Body of pancreas (tissue), 4 donors: ENCODE measurements around the gene MEGF9.

Experiments used
- CTCF ChIP-seq, 7 experiments: fragments of 450-650 bp in 4 of 7; fragments of 200-600 bp in 3 of 7; sonication (generic) in 3 of 7; IDR thresholded peaks; one replicate each; pipeline ENCODE4 v1.5.1; 2016 to 2019; ENCODE audit warnings: antibody characterized with exemption in 7 of 7
- POLR2A ChIP-seq, 3 donors: fragments of 450-650 bp; IDR thresholded peaks; one replicate each; pipeline ENCODE4 v1.6.1; 2016; ENCODE audit warnings: antibody characterized with exemption in 3 of 3, mild to moderate bottlenecking in 2 of 3

DNA sequence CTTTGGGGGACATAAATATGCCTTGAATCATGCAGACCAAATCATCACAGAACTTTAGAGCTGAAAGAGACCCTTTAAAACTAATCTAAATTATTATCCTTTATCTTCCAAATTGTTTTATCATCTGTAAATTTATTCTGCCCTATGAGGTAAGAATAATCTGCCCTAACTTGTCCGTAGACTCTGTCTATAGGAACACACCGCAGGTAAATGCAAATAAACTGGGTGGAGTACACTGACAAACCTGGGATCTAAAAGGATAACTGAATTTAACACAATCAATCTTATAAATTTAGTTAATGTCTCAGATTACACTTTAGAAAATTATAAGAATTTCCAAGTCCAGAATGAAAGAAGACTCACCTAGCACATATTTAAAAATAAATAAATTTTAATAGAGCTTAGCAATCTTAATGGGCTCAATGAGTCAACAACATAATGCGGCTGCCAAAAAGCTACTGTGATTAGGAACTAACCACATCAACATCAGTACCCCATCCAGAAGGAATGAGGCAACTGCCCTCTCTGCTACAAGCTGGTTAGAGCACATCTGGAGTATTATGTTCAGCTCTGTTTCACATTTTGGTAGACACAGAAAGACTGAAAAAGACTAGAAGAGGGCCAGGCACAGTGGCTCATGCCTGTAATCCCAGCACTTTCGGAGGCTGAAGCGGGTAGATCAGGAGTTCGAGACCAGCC is 5.6 kb downstream of the MEGF9 start:
- TF ChIP-seq CTCF (IDR thresholded peaks at IDR 0.05), result no peak
- no peak for TF ChIP-seq POLR2A (IDR thresholded peaks at IDR 0.05)
